ENCODE measurements around the gene MYCBPAP.

Gene MYCBPAP

DNA sequence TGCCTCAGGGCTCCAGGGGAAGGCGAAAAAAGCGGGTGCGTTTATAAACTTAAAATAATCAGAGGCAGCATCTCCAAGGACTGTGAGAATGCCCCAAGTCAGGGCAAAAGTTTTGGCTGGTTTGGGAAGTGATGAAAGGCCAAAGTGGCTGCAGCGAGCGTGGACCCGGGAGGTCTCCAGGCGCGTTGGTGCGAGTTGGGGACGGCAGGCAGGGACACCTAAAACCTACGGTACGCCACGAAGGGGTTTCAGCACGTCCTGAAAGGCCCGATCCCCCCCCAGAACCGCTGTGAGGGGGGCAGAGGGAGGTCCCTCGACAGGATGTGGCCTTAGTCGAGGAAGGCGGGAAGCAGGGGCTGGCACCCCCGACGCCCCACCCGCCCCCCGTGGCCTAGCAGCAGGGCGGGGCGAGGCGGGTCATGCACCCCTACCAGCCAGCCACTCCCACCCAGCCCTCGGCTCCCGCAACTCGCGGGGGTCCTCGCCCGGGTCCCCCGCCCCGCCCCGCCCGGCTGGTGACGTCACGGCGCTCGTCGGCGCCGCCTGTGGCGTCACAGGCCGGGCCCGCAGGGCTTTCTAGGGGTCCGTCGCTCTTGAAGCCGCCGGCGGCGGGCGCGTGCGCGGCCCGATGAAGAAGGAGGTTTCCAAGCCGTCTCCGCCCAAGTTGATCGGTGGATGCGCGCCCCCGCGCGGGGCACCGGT lies at the start of gene MYCBPAP:
Gene MYCBPAP, plus strand, starts transcription at position 569 of the 702 bp plus-strand sequence. CDS start 236 bp downstream, outside the sequence.
- peak within 1 kb of the TSS; percentile 63 for H3K27ac Mint-ChIP-seq
- peaks cover 51% of the 10 kb centered on the region for H3K4me1 Mint-ChIP-seq
- H3K4me3 Mint-ChIP-seq: peak within 1 kb of the TSS; percentile 91
- H3K9me3 Mint-ChIP-seq: no peaks in the 10 kb centered on the region
- no peaks in the 10 kb centered on the region for H3K27me3 Mint-ChIP-seq
- H3K36me3 Mint-ChIP-seq: no peaks in the 10 kb centered on the region

DNA sequence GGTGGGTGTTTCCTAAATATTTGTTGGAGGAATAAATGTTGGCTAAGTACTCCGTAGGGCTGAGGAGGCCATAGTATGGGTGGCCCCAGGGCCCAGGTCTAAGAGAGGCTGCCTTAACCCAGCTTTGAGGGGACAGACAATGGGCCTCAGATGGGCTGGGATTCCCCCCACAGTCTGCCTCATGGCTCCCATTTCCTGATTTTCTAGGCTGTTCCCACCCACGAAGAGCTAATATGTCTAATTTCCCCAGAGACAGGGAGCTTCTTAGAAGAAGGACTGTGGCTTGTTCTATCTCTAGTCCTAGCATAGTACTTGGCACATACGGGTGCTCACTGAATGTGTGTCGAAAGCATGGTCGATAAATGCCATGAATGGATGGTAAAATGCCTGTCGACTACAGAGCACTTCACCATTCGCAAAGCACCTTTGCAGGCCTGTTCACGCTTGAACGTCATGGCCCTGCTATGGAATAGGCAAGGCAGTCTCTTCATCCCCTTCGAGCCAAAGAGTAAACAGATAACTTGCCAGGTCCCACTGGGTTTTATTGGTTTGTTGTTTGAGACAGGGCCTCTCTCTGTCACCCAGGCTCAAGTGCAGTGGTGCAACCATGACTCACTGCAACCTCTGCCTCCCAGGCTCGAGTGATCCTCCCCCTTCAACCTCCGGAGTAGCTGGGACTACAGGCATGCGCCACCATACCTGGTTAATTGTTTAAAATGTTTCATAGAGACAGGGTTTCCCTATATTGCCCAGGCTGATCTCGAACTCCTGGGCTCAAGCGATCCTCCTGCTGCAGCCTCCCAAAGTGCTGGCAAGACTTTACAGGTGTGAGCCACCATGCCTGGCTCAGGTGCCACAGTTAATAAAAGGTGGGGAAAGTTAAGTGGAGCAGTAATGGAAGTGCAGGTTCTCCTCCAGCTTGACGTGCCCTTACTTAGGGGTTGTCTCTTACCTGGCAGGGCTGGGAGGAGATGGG lies 49.2 kb upstream of the MYCBPAP start:
- H3K36me3 Mint-ChIP-seq: peaks cover 3% of the 10 kb centered on the region
- H3K4me3 Mint-ChIP-seq: no peak overlapping the region
- H3K9me3 Mint-ChIP-seq: no peaks in the 10 kb centered on the region
- H3K27ac Mint-ChIP-seq: no peak overlapping the region
- H3K27me3 Mint-ChIP-seq: no peaks in the 10 kb centered on the region
- H3K4me1 Mint-ChIP-seq: no peaks in the 10 kb centered on the region

DNA sequence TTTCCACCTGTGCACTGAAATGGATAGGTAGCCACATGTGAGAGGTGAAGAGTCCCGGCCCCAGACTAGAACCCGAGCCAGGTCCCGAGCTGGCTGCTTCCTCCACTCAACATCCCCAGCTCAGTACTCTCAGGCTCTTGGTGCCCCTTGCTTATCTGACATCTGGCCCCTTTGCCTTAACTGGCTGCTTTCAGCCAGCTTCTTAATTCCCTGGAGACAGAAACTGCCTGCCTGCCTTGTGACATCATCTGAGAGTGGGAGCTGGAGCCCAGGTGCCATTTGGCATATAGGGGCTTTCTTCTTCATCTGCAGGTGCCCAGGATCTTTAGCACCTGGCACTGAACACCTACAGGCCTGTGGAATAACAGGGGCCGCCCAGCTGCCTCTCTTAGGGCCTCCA lies 48.5 kb upstream of the MYCBPAP start:
- Mint-ChIP-seq H3K36me3 (peaks cover 3% of the 10 kb centered on the region), H3K4me3 (no peak overlapping the region), H3K27me3 (no peaks in the 10 kb centered on the region), H3K9me3 (no peaks in the 10 kb centered on the region), H3K4me1 (no peaks in the 10 kb centered on the region), H3K27ac (no peak overlapping the region)

- H3K36me3 Mint-ChIP-seq: peaks cover 3% of the 10 kb centered on the region
- H3K9me3 Mint-ChIP-seq: no peaks in the 10 kb centered on the region
Observed at GRCh38 chr17:50460831-50461526, 47.3 kb upstream of the MYCBPAP start.

DNA sequence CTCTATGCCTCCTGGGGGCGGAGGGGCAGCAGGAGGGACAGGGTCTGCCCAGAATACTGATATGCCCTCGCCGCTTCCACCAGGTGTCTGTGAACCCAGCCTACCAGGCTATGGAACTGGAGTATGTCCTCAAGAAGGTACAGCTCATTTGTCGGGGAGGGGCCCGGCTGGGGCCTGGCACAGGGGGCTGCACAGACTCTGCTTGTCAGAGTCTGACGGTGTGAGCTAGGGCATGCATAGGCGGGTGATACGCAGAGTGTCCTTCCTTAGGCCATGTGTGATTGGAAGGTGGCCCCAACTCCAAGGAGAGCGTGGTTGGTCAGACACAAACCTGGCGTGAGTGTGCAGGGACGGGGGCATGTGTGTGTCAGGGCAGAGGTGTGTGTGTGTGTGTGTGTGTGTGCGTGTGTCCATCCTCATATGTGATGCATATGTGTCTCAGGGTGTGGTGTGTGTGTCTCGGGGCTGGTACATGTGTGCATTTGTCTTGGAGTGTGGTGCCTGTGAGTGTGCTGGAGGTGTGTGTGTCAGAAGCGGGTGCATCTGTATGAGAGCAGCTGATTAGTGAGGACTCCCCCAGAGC lies 46.6 kb upstream of the MYCBPAP start:
- Mint-ChIP-seq H3K9me3 (no peaks in the 10 kb centered on the region), H3K4me1 (no peaks in the 10 kb centered on the region), H3K36me3 (peaks cover 3% of the 10 kb centered on the region), H3K27me3 (no peaks in the 10 kb centered on the region), H3K4me3 (no peak overlapping the region), H3K27ac (no peak overlapping the region)

More at GRCh38 chr17:50460831-50461526, 47.3 kb upstream of the MYCBPAP start:
- Mint-ChIP-seq H3K4me1 (no peaks in the 10 kb centered on the region), H3K27ac (no peak overlapping the region), H3K4me3 (no peak overlapping the region), H3K27me3 (no peaks in the 10 kb centered on the region)

GRCh38 chr17:50462446-50462845 lies 45.8 kb upstream of the MYCBPAP start:
- Mint-ChIP-seq H3K36me3 (peaks cover 3% of the 10 kb centered on the region), H3K4me3 (no peak overlapping the region), H3K27ac (no peak overlapping the region), H3K4me1 (no peaks in the 10 kb centered on the region), H3K27me3 (peaks cover under 1% of the 10 kb centered on the region), H3K9me3 (no peaks in the 10 kb centered on the region)

GRCh38 chr17:50464121-50464520 lies 44.1 kb upstream of the MYCBPAP start:
- H3K4me3 Mint-ChIP-seq: no peak overlapping the region
- peaks cover 8% of the 10 kb centered on the region for H3K27me3 Mint-ChIP-seq
- H3K27ac Mint-ChIP-seq: no peak overlapping the region
- no peaks in the 10 kb centered on the region for H3K36me3 Mint-ChIP-seq
- peaks cover 4% of the 10 kb centered on the region for H3K4me1 Mint-ChIP-seq
- H3K9me3 Mint-ChIP-seq: no peaks in the 10 kb centered on the region

DNA sequence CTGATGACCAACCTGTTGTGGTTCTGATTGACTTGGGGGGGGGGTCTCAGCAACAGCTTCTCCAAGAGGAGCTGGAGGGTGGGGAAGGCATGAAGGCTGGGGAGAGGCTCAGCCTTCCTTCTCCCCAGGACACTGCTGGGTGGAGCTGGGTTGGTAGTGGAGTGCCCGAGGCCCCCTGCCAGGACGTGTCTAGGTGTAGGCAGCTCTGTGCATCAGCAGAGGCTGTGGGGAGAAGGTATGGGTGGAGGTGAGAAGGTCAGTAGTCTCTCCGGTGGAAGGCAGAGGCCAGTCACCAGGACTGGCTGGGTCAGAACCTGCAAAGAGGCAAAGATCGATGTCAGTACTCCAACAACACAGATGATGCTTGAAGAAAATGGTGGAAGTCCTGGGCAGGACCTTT lies 43.5 kb upstream of the MYCBPAP start:
- H3K4me3 Mint-ChIP-seq: no peak overlapping the region
- H3K9me3 Mint-ChIP-seq: no peaks in the 10 kb centered on the region
- H3K36me3 Mint-ChIP-seq: no peaks in the 10 kb centered on the region

GRCh38 chr17:50465171-50465570 lies 43.1 kb upstream of the MYCBPAP start:
- H3K27ac Mint-ChIP-seq: no peak overlapping the region
- H3K4me1 Mint-ChIP-seq: peaks cover 4% of the 10 kb centered on the region
- no peaks in the 10 kb centered on the region for H3K36me3 Mint-ChIP-seq
- H3K27me3 Mint-ChIP-seq: peaks cover 8% of the 10 kb centered on the region
- H3K9me3 Mint-ChIP-seq: no peaks in the 10 kb centered on the region
- no peak overlapping the region for H3K4me3 Mint-ChIP-seq

More for the DNA sequence above, 43.5 kb upstream of the MYCBPAP start:
- peaks cover 4% of the 10 kb centered on the region for H3K4me1 Mint-ChIP-seq
- H3K27me3 Mint-ChIP-seq: peaks cover 8% of the 10 kb centered on the region
- H3K27ac Mint-ChIP-seq: no peak overlapping the region

GRCh38 chr17:50465635-50466034 lies 42.6 kb upstream of the MYCBPAP start:
- Mint-ChIP-seq H3K4me3 (no peak overlapping the region), H3K9me3 (no peaks in the 10 kb centered on the region), H3K4me1 (peaks cover 4% of the 10 kb centered on the region), H3K27me3 (peaks cover 8% of the 10 kb centered on the region), H3K36me3 (no peaks in the 10 kb centered on the region), H3K27ac (no peak overlapping the region)

GRCh38 chr17:50466371-50467113 lies 41.7 kb upstream of the MYCBPAP start:
- Mint-ChIP-seq H3K4me1 (peaks cover 4% of the 10 kb centered on the region), H3K27ac (no peak overlapping the region), H3K9me3 (no peaks in the 10 kb centered on the region), H3K27me3 (peaks cover 10% of the 10 kb centered on the region), H3K36me3 (no peaks in the 10 kb centered on the region), H3K4me3 (no peak overlapping the region)

GRCh38 chr17:50467114-50467854 lies 41.0 kb upstream of the MYCBPAP start:
- no peaks in the 10 kb centered on the region for H3K36me3 Mint-ChIP-seq
- no peaks in the 10 kb centered on the region for H3K9me3 Mint-ChIP-seq
- H3K4me1 Mint-ChIP-seq: peaks cover 4% of the 10 kb centered on the region
- H3K27ac Mint-ChIP-seq: no peak overlapping the region
- H3K27me3 Mint-ChIP-seq: peaks cover 10% of the 10 kb centered on the region
- H3K4me3 Mint-ChIP-seq: no peak overlapping the region

GRCh38 chr17:50467855-50468303 lies 40.4 kb upstream of the MYCBPAP start:
- Mint-ChIP-seq H3K36me3 (no peaks in the 10 kb centered on the region), H3K4me1 (peaks cover 4% of the 10 kb centered on the region), H3K27ac (no peak overlapping the region), H3K27me3 (peaks cover 10% of the 10 kb centered on the region), H3K9me3 (no peaks in the 10 kb centered on the region), H3K4me3 (peak overlapping the region; percentile 65)
